Right atrium auricular region (tissue), 2 donors: ENCODE results near the gene C5. TPM values are rescaled to one million over a fixed set of nuclear protein-coding genes. Genes with fewer than 3 reads are reported as not detected.

Source experiments
- DNase-seq: peaks from one replicate; pipeline ENCODE4 v3.0.0-alpha.2; 2019; ENCODE audit warnings: low spot score
- H3K27ac ChIP-seq, 2 donors: fragments of 200-600 bp; sonication (generic); 1 replicate in 1 of 2; 2 replicates in 1 of 2; pipeline ENCODE4 v1.5.1; 2016 to 2019
- H3K27me3 ChIP-seq, 2 donors: fragments of 200-600 bp; sonication (generic); one replicate each; pipeline versions ENCODE4 v1.5.1 to v1.6.0; 2017 to 2019
- H3K36me3 ChIP-seq: fragments of 200-600 bp; sonication (generic); one replicate; pipeline ENCODE4 v1.5.1; 2016
- H3K4me1 ChIP-seq, 2 donors: fragments of 200-600 bp; sonication (generic); one replicate each; pipeline versions ENCODE4 v1.5.1 to v1.6.0; 2017 to 2019
- H3K4me3 ChIP-seq, 2 donors: fragments of 200-600 bp; sonication (generic); 1 replicate in 1 of 2; 2 replicates in 1 of 2; pipeline ENCODE4 v1.5.1; 2017 to 2019; ENCODE audit warnings: mild to moderate bottlenecking in 1 of 2, moderate library complexity in 1 of 2
- H3K9me3 ChIP-seq, 2 donors: fragments of 200-600 bp; sonication (generic); one replicate each; pipeline ENCODE4 v1.5.1; 2019
- CTCF ChIP-seq, 2 donors: fragments of 200-600 bp; sonication (generic); IDR thresholded peaks; one replicate each; pipeline ENCODE4 v1.5.1; 2019; ENCODE audit warnings: antibody characterized with exemption in 2 of 2
- total RNA-seq, 2 donors: library from RNA; depleted of rRNA; stranded (reverse); fragments of >200 nt; gene quantifications; one replicate each; pipeline ENCODE4 v1.1.0, GENCODE V29; 2016

Gene C5
- total RNA-seq, 2 donors from 2014 or later = 0.82 to 1.1 TPM

- DNase-seq = no peak
- Histone ChIP-seq H3K4me3 (no peak overlapping the region), H3K27ac (no peak overlapping the region), H3K9me3 (peaks cover 0 to 9% of the 10 kb centered on the region in 2 donors), H3K36me3 (no peaks in the 10 kb centered on the region), H3K4me1 (no peaks in the 10 kb centered on the region), H3K27me3 (no peaks in the 10 kb centered on the region)
- TF ChIP-seq CTCF (IDR thresholded peaks at IDR 0.05) = no peak
Measured at GRCh38 chr9:121057821-121058220, 7.7 kb upstream of the C5 start.

GRCh38 chr9:121055642-121056143 is 5.6 kb upstream of the C5 start:
- H3K27ac ChIP-seq = no peak overlapping the region
- no peaks in the 10 kb centered on the region for H3K27me3 ChIP-seq
- no peak for DNase-seq
- H3K36me3 ChIP-seq = no peaks in the 10 kb centered on the region
- H3K9me3 ChIP-seq = peaks cover 0 to 9% of the 10 kb centered on the region in 2 donors
- no peaks in the 10 kb centered on the region for H3K4me1 ChIP-seq
- no peak overlapping the region for H3K4me3 ChIP-seq
- TF ChIP-seq CTCF (IDR thresholded peaks at IDR 0.05) = no peak

DNA sequence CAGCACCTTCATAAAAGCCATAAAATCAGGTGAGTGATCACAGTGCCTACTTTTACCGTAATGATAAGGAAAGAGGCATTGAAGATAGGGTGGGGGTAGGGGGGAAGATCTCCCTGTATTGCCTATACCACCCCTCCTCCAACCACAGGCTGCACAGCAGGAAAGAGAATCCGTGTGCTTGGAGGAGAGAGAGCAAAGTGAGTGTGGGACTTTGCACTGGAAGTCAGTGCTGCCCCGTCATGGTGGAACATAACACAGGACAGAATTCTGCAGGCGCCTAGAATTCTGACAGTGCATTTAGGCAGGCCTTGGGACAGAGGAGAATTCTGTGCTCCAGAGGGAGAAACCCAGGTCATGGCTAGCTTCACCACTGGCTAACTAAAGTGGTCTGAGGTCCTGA is 3.5 kb upstream of the C5 start:
- Histone ChIP-seq H3K36me3 (no peaks in the 10 kb centered on the region), H3K9me3 (peaks cover 0 to 9% of the 10 kb centered on the region in 2 donors), H3K27ac (no peak overlapping the region), H3K4me1 (no peaks in the 10 kb centered on the region), H3K4me3 (no peak overlapping the region), H3K27me3 (no peaks in the 10 kb centered on the region)
- no peak for DNase-seq
- no peak for TF ChIP-seq CTCF (IDR thresholded peaks at IDR 0.05)

DNA sequence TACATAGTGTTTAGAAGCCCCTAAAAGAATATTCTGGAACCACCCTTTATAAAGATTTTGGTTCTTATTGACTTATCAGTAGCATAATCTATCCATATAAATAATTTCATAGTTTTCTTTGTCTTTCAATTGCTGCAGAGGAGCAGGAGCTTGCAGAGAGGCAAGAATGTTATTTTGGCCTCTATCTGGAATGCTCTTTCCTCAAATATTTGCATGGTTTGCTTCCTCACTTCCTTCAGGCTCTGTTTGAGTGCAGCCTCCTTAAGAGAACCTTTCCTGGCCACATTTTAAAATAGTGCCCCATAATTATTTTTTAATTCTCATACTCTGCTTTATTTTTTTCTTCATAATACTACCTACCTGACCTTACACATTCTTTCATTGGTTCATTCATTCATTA is 1.5 kb downstream of the C5 start:
- no peak for DNase-seq
- H3K27ac ChIP-seq = no peak overlapping the region
- no peaks in the 10 kb centered on the region for H3K27me3 ChIP-seq
- no peak overlapping the region for H3K4me3 ChIP-seq
- H3K36me3 ChIP-seq = no peaks in the 10 kb centered on the region
- no peaks in the 10 kb centered on the region for H3K9me3 ChIP-seq
- TF ChIP-seq CTCF (IDR thresholded peaks at IDR 0.05) = no peak
- H3K4me1 ChIP-seq = no peaks in the 10 kb centered on the region

- no peak overlapping the region for H3K27ac ChIP-seq
- no peaks in the 10 kb centered on the region for H3K27me3 ChIP-seq
- DNase-seq = no peak
- TF ChIP-seq CTCF (IDR thresholded peaks at IDR 0.05) = no peak
- no peaks in the 10 kb centered on the region for H3K9me3 ChIP-seq
- H3K4me3 ChIP-seq = no peak overlapping the region
- H3K4me1 ChIP-seq = no peaks in the 10 kb centered on the region
- H3K36me3 ChIP-seq = no peaks in the 10 kb centered on the region
Measured at GRCh38 chr9:121048175-121048574, 1.9 kb downstream of the C5 start.

GRCh38 chr9:121038804-121039203 is 11.3 kb downstream of the C5 start:
- Histone ChIP-seq H3K4me1 (peaks cover 0 to 5% of the 10 kb centered on the region in 2 donors), H3K27me3 (no peaks in the 10 kb centered on the region), H3K4me3 (no peak overlapping the region), H3K36me3 (no peaks in the 10 kb centered on the region), H3K27ac (no peak overlapping the region), H3K9me3 (no peaks in the 10 kb centered on the region)
- no peak for DNase-seq
- TF ChIP-seq CTCF (IDR thresholded peaks at IDR 0.05) = no peak
